AG04450 (cell line): ENCODE data around the gene RANBP17. TPM values are rescaled to one million over a fixed set of nuclear protein-coding genes. Genes with fewer than 3 reads are reported as not detected.
"Not testable (repeated sequence)": the region's sequence is repeated elsewhere in the genome, so short reads cannot be mapped to it uniquely, and the experiment has no call there.

Experiments
- CTCF ChIA-PET: fragments of 300-600, 350-600 bp; formaldehyde crosslinking; extraction: SDS; loops from one replicate; lab custom pipeline; 2022; ENCODE audit warnings: antibody characterized with exemption, inconsistent platforms; lab: Charles Lee
- POLR2A ChIA-PET: fragments of 350-600 bp; formaldehyde crosslinking; extraction: SDS; loops from one replicate; lab custom pipeline; 2021; ENCODE audit warnings: antibody characterized with exemption, inconsistent platforms; lab: Yijun Ruan, JAX
- DNase-seq: peaks from one replicate; pipeline ENCODE4 v3.0.0-alpha.2; 2011; ENCODE audit warnings: low read depth, low spot score
- H3K27ac ChIP-seq: one replicate; pipeline ENCODE4 v1.5.1; 2012; ENCODE audit warnings: low read depth, low read length, control low read depth
- H3K27me3 ChIP-seq: one replicate; pipeline ENCODE4 v1.6.0; 2012; ENCODE audit warnings: low read length; ENCODE audit not compliant: control insufficient read depth, insufficient read depth
- H3K4me3 ChIP-seq: 2 replicates; pipeline ENCODE4 v1.5.1; 2011; ENCODE audit warnings: mild to moderate bottlenecking, low read depth, low read length, control low read depth
- H3K9me3 ChIP-seq: 2 replicates; pipeline ENCODE4 v1.5.1; 2012; ENCODE audit warnings: low read length; ENCODE audit not compliant: control insufficient read depth, insufficient read depth
- CTCF ChIP-seq: IDR thresholded peaks from 2 replicates; pipeline ENCODE4 v1.5.1; 2011; ENCODE audit warnings: low read depth, low read length, control low read depth, inconsistent platforms
- polyA plus RNA-seq: library from polyadenylated mRNA; depleted of rRNA; stranded (reverse); fragments of >200 nt; gene quantifications from 2 replicates; pipeline ENCODE4 v1.2.3, GENCODE V29; 2011

RANBP17 gene
- polyA plus RNA-seq, 1 experiment: 11.6 TPM

DNA sequence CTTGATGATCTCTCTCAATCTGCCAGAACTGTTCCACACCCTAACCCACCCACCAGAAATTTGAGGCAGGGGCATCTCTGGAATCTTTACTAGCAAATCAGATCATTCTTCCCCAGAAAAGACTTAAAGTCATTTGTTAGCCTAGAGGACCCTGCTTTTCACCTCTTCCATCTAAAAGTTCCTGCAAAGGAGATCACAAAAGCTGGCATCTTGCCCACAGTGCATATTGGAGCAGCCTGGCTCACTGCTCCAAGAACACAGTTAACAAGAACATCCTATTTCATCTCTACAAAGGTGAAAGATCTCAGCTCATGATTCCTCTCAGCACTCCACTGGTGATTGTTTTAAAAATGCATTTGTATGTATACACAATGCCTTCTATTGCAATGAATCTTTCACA, 42.0 kb upstream of the RANBP17 start:
- Histone ChIP-seq H3K9me3 (no peaks in the 10 kb centered on the region), H3K27me3 (no peaks in the 10 kb centered on the region), H3K4me3 (no peak overlapping the region), H3K27ac (no peak overlapping the region)
- ChIA-PET POLR2A (no interaction called here), CTCF (interaction anchor here (1.5 kb wide), 2 partner anchors 10 to 388 kb away, joined by 4 read pairs; no protein-coding TSS in a partner anchor)
- no peak for TF ChIP-seq CTCF
- no peak for DNase-seq

GRCh38 chr5:170821257-170821800, 40.5 kb upstream of the RANBP17 start:
- POLR2A ChIA-PET: no interaction called here
- TF ChIP-seq CTCF: no peak
- DNase-seq: no peak
- no peak overlapping the region for H3K4me3 ChIP-seq
- CTCF ChIA-PET: no interaction called here
- peaks cover 2% of the 10 kb centered on the region for H3K27me3 ChIP-seq
- H3K27ac ChIP-seq: no peak overlapping the region
- no peaks in the 10 kb centered on the region for H3K9me3 ChIP-seq

DNA sequence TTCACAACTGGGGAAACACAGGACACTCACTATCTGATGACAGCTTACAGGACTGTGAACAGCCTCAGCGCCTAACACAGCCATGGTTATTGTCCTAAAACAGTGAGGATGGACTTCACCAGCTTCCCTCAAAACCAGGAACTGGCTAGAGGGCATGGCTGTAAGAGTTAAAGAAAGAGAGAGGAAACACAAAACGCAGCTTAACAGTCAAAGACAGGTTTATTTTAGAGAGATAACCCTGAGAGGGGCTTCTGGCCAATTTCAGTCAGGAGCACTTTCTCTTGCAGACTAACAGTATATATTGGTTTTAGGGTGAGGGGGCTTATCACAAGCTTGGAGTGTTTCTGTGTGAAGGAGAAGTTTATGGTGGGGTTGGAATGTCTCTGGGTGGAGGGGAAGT, 35.7 kb upstream of the RANBP17 start:
- TF ChIP-seq CTCF: no peak
- Histone ChIP-seq H3K27ac (no peak overlapping the region), H3K27me3 (peaks cover 2% of the 10 kb centered on the region), H3K4me3 (no peak overlapping the region), H3K9me3 (no peaks in the 10 kb centered on the region)
- ChIA-PET POLR2A (no interaction called here), CTCF (no interaction called here)
- DNase-seq: no peak

GRCh38 chr5:170832241-170832640, 29.6 kb upstream of the RANBP17 start:
- TF ChIP-seq CTCF: no peak
- no peak for DNase-seq
- ChIA-PET POLR2A (no interaction called here), CTCF (interaction anchor here (0.7 kb wide), 1 partner anchor 63 kb away, joined by 3 read pairs; no protein-coding TSS in a partner anchor)
- H3K27me3 ChIP-seq: peaks cover 2% of the 10 kb centered on the region
- no peaks in the 10 kb centered on the region for H3K9me3 ChIP-seq
- no peak overlapping the region for H3K4me3 ChIP-seq
- no peak overlapping the region for H3K27ac ChIP-seq

DNA sequence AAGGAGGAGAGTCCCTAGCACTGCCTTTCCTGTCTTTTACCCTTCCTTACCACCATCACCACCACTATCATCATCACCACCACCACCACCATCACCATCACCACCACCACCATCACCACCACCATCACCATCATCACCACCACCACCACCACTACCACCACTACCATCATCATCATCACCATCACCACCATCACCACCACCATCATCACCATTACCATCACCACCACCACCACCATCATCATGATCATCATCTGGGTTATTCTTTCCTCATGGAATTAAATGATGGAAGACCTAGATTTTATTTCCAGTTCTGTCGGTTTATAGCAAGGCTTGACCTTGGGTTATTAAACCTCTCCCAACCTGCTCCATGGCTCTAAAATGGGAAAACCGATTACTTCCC, 27.8 kb upstream of the RANBP17 start:
- DNase-seq, POLR2A ChIA-PET, H3K27ac ChIP-seq, H3K27me3 ChIP-seq, H3K9me3 ChIP-seq, H3K4me3 ChIP-seq, CTCF ChIA-PET: not testable (repeated sequence)
